Measurements from ENCODE around the gene ACSBG1.
"Not testable (repeated sequence)": the region's sequence is repeated elsewhere in the genome, so short reads cannot be mapped to it uniquely, and the experiment has no call there.

ACSBG1 gene

GRCh38 chr15:78251136-78251535 lies 16.8 kb upstream of the ACSBG1 start:
- DNase-seq (ENCODE audit: low read depth in 1 of 2, low spot score in 1 of 2): no peak

DNA sequence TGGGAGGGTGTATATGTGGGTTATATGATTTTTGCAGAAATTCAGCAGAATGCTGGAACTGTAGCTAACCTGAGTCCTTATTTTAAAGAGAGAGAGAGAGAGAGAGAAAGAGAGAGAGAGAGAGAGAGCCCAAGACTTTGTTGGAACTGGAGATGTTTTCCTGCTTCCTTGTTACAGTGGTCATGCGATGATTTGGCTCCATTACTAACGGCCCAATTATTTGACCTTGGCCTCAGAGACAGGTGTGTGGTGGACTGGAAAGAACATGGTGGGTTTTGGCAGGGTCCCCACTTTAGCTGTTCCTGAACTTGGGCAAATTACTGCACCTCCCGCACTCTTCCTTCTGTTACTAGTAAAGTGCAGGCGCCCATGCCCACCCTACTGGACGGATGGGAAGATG lies 14.8 kb upstream of the ACSBG1 start:
- DNase-seq (ENCODE audit: low read depth in 1 of 2, low spot score in 1 of 2): no peak

DNA sequence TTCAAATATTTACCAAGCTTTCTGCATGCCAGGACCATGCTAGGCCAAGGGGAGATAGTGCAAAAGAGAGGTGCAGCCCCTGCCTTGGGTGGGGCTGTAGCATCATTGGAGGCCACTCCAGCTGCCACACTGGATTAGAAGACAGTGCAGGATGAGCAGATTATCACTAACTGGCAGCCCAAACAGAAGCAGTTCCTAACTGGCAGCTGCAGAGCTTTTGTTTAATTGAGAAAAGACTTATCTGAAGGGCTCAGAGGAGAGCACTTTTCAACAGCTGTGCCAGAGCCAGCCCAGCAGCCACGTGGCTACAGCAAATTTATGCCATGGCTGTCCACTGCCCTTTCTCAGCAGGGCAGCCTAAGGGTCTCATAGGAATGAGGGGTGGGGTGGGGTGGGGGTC lies 13.5 kb upstream of the ACSBG1 start:
- no peak for DNase-seq (ENCODE audit: low read depth in 1 of 2, low spot score in 1 of 2)

GRCh38 chr15:78245976-78246620 lies 11.7 kb upstream of the ACSBG1 start:
- not testable (repeated sequence) for DNase-seq (ENCODE audit: low read depth in 1 of 2, low spot score in 1 of 2)

DNA sequence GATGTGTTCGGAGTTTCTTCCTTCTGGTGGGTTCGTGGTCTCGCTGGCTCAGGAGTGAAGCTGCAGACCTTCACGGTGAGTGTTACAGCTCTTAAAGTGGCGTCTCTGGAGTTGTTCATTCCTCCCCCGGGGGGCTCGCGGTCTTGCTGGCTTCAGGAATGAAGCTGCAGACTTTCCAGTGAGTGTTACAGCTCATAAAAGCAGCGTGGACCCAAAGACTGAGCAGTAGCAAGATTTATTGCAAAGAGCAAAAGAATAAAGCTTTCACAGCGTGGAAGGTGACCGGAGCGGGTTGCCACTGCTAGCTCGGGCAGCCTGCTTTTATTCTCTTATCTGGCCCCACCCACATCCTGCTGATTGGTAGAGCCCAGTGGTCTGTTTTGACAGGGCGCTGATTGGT lies 11.0 kb upstream of the ACSBG1 start:
- DNase-seq (ENCODE audit: low read depth in 1 of 2, low spot score in 1 of 2): not testable (repeated sequence)

- DNase-seq (ENCODE audit: low read depth in 1 of 2, low spot score in 1 of 2): no peak
Measured at GRCh38 chr15:78244893-78245292, 10.5 kb upstream of the ACSBG1 start.

GRCh38 chr15:78244101-78244500 lies 9.7 kb upstream of the ACSBG1 start:
- DNase-seq (ENCODE audit: low read depth in 1 of 2, low spot score in 1 of 2): no peak

- DNase-seq (ENCODE audit: low read depth in 1 of 2, low spot score in 1 of 2): no peak
Measured at GRCh38 chr15:78243491-78243941, 9.2 kb upstream of the ACSBG1 start.

GRCh38 chr15:78243058-78243457 lies 8.7 kb upstream of the ACSBG1 start:
- no peak for DNase-seq (ENCODE audit: low read depth in 1 of 2, low spot score in 1 of 2)

GRCh38 chr15:78242128-78242527 lies 7.8 kb upstream of the ACSBG1 start:
- DNase-seq (ENCODE audit: low read depth in 1 of 2, low spot score in 1 of 2): no peak

DNA sequence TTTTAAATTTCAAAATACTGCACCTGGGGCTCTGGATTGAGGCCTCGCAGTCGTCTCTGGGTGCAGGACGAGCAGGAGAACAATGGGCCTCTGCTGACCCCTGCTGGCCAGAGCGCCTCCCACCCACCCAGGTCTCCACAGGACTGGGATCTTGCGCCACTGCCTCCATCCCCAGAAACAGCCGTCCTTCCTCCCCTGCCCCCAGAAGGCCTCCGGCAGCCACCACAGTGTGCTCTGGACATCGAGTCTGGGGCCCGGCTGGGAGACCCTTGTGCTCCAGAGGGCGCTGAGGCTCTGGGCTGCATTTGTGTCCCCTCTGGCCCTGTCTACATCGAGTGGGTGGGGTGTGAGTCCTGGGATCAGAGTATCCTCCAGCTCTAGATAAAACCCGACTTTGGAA lies 6.7 kb upstream of the ACSBG1 start:
- peak; percentile 65 to 71 for DNase-seq (ENCODE audit: low read depth in 1 of 2, low spot score in 1 of 2)

DNA sequence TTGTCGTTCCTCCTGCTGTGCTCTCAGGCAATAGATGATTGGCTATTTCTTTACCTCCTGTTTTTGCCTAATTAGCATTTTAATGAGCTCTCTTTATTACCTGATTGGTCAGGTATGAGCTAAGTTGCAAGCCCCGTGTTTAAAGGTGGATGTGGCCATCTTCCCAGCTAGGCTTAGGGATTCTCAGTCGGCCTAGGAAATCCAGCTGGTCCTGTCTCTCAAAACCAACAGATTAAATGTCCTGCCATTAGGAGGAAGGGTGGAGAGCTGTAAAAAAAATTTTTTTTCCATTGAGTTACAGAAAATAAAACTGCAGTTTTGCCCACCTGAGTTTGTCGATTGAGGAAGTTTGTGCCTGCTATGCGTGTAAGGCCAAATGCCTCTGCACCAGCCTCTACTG lies 5.4 kb upstream of the ACSBG1 start:
- no peak for DNase-seq (ENCODE audit: low read depth in 1 of 2, low spot score in 1 of 2)

DNA sequence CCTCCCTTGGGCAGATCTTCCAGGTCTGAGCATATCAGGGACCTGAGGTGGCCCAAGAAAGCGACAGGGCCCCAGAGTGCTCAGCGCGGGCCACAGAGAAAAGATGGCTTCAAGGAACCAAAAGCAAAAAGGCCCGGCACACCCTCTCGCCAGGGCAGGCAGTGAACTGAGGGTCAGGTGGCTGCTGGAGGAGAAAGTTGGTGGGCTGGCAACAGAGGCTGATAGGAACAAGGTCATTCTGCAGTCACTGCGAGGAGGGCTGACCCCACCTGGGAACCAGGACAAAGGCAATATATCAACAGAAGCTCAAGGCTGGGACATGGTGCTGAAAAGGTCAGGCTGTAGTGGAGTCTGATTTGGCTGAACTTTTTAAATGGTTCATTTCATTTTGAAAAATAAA lies 2.8 kb upstream of the ACSBG1 start:
- DNase-seq (ENCODE audit: low read depth in 1 of 2, low spot score in 1 of 2): no peak

DNA sequence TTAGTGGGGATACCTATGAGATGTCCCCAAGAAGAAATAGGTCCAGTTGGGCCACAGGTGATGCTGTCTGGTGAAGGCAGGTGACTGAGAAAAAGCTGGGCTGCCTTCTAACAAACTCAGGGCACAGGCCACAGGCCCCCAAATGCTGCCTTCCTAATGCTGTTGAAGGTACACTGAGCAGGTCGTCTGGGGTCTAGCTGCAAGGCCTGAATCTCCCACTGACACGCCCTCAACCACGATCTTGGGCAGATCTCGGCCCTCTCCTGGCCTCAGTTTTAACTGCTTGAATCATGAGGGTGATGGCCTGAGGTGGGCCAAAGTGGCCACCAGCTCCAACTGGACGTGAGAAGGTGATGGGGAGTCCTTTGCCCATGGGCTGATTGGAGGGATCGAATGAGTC lies 2.1 kb upstream of the ACSBG1 start:
- no peak for DNase-seq (ENCODE audit: low read depth in 1 of 2, low spot score in 1 of 2)

GRCh38 chr15:78233496-78233895 lies 869 bp downstream of the ACSBG1 start:
- no peak for DNase-seq (ENCODE audit: low read depth in 1 of 2, low spot score in 1 of 2)

DNA sequence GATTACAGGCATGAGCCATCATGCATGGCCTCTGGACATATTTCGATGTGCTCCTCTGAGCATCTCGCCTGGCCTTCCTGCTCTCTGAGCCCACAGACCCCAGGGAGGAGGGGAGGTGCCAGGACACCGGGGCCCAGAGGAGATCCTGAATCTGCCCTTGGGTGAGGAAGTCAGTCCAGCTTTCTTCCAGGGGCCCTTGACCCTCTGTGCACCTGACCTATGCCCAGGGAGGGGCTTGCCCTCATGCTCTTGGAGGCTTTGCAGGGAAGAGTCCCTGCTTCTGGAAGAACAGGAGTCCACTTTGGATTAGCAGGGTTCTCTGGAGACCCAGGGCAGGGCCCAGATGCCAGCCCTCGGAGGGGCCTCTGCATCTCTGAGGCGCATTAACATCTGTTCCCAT lies 1.4 kb downstream of the ACSBG1 start:
- no peak for DNase-seq (ENCODE audit: low read depth in 1 of 2, low spot score in 1 of 2)

- no peak for DNase-seq (ENCODE audit: low read depth in 1 of 2, low spot score in 1 of 2)
Measured at GRCh38 chr15:78229431-78230406, 4.6 kb downstream of the ACSBG1 start.

- no peak for DNase-seq (ENCODE audit: low read depth in 1 of 2, low spot score in 1 of 2)
Measured at GRCh38 chr15:78228356-78228996, 5.9 kb downstream of the ACSBG1 start.

- DNase-seq (ENCODE audit: low read depth in 1 of 2, low spot score in 1 of 2): no peak
Measured at GRCh38 chr15:78225783-78226541, 8.4 kb downstream of the ACSBG1 start.

DNA sequence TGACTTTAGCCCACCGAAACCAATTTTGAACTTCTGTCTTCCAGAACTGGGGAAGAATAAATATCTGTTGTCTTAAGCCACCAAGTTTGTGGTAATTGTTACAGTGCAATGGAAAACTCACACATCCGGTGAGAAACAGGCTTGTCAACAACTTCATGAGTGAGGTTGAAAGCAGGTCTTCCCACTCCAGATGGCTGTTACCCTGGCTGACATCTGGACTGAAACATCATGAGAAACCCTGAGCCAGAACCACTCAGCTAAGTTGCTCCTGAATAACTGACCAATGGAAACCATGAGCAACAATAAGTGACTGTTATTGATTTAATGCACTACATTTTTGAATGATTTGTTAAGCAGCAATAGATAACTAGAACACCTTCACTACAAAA lies 10.3 kb downstream of the ACSBG1 start:
- DNase-seq (ENCODE audit: low read depth in 1 of 2, low spot score in 1 of 2): no peak

DNA sequence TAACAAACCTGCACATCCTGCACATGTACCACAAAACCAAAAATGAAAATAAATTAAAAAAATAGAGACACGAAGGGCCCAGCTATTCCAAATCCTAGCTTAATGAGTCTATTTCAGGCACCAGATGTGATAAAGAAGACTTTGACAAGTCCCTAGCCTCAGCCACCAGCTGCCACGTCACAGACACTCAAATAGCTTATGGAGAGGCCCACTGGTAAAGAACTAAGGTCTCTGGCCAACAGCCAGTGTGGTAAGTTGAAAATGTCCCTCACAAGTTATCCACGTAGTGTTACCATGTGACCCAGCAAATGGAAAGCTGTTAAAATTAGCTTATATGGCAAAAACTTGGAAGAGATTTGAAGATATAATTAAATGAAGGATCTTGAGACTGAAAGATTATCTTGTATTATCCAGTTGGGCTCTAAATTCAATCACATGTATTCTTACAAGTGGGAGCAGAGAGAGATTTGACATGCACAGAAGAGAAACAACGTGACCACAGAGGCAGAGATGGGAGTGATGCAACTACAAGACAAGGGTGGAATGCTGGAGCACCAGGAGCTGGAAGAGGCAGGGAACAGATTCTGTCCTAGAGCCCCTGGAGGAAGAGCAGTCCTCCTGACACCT lies 10.9 kb downstream of the ACSBG1 start:
- DNase-seq (ENCODE audit: low read depth in 1 of 2, low spot score in 1 of 2): no peak

All from activated T-helper 1 cell treated with anti-CD3 and anti-CD28 coated beads, Interleukin-2, amount 50 U/mL, for 16 hours (primary cell).